Cardiac muscle cell (in vitro differentiated cells and primary cell): Measurements from ENCODE around the gene CMTM5. TPM values are rescaled to one million over a fixed set of nuclear protein-coding genes. Genes with fewer than 3 reads are reported as not detected.
"Not testable (repeated sequence)": the region's sequence is repeated elsewhere in the genome, so short reads cannot be mapped to it uniquely, and the experiment has no call there.

Source experiments
- DNase-seq, 2 donors: peaks; one replicate each; pipeline versions ENCODE4 v3.0.0 to v3.0.0-alpha.2; 2010 to 2017; ENCODE audit warnings: low read depth in 1 of 2, low spot score in 1 of 2
- H3K27ac ChIP-seq: fragments of 200-600 bp; sonication (generic); 2 replicates; pipeline ENCODE4 v1.5.1; 2016
- H3K27me3 ChIP-seq: fragments of 200-600 bp; sonication (generic); 2 replicates; pipeline ENCODE4 v1.6.0; 2016; ENCODE audit warnings: control low read depth
- H3K36me3 ChIP-seq: fragments of 200-600 bp; sonication (generic); 2 replicates; pipeline ENCODE4 v1.5.1; 2016; ENCODE audit warnings: control low read depth
- H3K4me1 ChIP-seq: fragments of 200-600 bp; sonication (generic); 2 replicates; pipeline ENCODE4 v1.8.1; 2017; ENCODE audit warnings: low read depth, mild to moderate bottlenecking, mixed run types
- H3K4me3 ChIP-seq: fragments of 200-600 bp; sonication (generic); 2 replicates; pipeline ENCODE4 v1.5.1; 2016; ENCODE audit warnings: mild to moderate bottlenecking
- H3K9me3 ChIP-seq: fragments of 200-600 bp; sonication (generic); 2 replicates; pipeline ENCODE4 v1.5.1; 2017; ENCODE audit warnings: low read depth, mild to moderate bottlenecking, control low read depth
- CTCF ChIP-seq: IDR thresholded peaks from 2 replicates; pipeline ENCODE4 v1.5.1; 2012; ENCODE audit warnings: low read depth, mild to moderate bottlenecking, low read length
- polyA plus RNA-seq: library from polyadenylated mRNA; unstranded; fragments of >200 nt; fragmentation: Nextera tagmentation; extraction: Ambion mirVana; gene quantifications from 2 replicates; pipeline ENCODE4 v1.2.1, GENCODE V29; 2016
- total RNA-seq: library from RNA; depleted of rRNA; stranded (reverse); fragments of >200 nt; gene quantifications from 2 replicates; pipeline ENCODE4 v1.2.3, GENCODE V29; 2016

CMTM5 gene
- total and polyA plus RNA-seq, 2 experiments from 2014 or later, result 0.21 to 31.4 TPM

- Histone ChIP-seq H3K4me3 (no peak overlapping the region), H3K9me3 (no peaks in the 10 kb centered on the region), H3K4me1 (no peaks in the 10 kb centered on the region), H3K36me3 (peaks cover 94% of the 10 kb centered on the region), H3K27me3 (no peaks in the 10 kb centered on the region), H3K27ac (peak overlapping the region; percentile 86)
- no peak for DNase-seq
- no peak for TF ChIP-seq CTCF
These were observed 8.4 kb downstream of the CMTM5 start for GRCh38 chr14:23385244-23385641.

- H3K4me3 ChIP-seq, result no peak overlapping the region
- no peaks in the 10 kb centered on the region for H3K27me3 ChIP-seq
- peak overlapping the region; percentile 86 for H3K27ac ChIP-seq
- peaks cover 96% of the 10 kb centered on the region for H3K36me3 ChIP-seq
- TF ChIP-seq CTCF, result no peak
- H3K9me3 ChIP-seq, result no peaks in the 10 kb centered on the region
- DNase-seq, result no peak
- H3K4me1 ChIP-seq, result no peaks in the 10 kb centered on the region
These were observed 8.9 kb downstream of the CMTM5 start for GRCh38 chr14:23385642-23386265.

- H3K9me3 ChIP-seq, result not testable (repeated sequence)
These were observed 9.4 kb downstream of the CMTM5 start for GRCh38 chr14:23386266-23386657.

GRCh38 chr14:23386999-23387398 is 10.2 kb downstream of the CMTM5 start:
- Histone ChIP-seq H3K4me3 (no peak overlapping the region), H3K27ac (peak overlapping the region; percentile 86), H3K27me3 (no peaks in the 10 kb centered on the region), H3K4me1 (no peaks in the 10 kb centered on the region), H3K36me3 (peaks cover 96% of the 10 kb centered on the region), H3K9me3 (no peaks in the 10 kb centered on the region)
- DNase-seq, result no peak
- no peak for TF ChIP-seq CTCF

More at GRCh38 chr14:23386266-23386657, 9.4 kb downstream of the CMTM5 start:
- not testable (repeated sequence) for H3K4me3 ChIP-seq, DNase-seq, H3K4me1 ChIP-seq, H3K27me3 ChIP-seq
- H3K36me3 ChIP-seq, result peaks cover 96% of the 10 kb centered on the region
- peak overlapping the region; percentile 86 for H3K27ac ChIP-seq

- Histone ChIP-seq H3K4me1 (no peaks in the 10 kb centered on the region), H3K4me3 (no peak overlapping the region), H3K36me3 (peaks cover 96% of the 10 kb centered on the region), H3K27me3 (no peaks in the 10 kb centered on the region), H3K9me3 (no peaks in the 10 kb centered on the region), H3K27ac (peak overlapping the region; percentile 86)
- DNase-seq, result no peak
- no peak for TF ChIP-seq CTCF
These were observed 11.4 kb downstream of the CMTM5 start for GRCh38 chr14:23387916-23388882.

GRCh38 chr14:23388996-23389395 is 12.2 kb downstream of the CMTM5 start:
- TF ChIP-seq CTCF, result no peak
- no peak for DNase-seq
- H3K4me3 ChIP-seq, result no peak overlapping the region
- H3K4me1 ChIP-seq, result no peaks in the 10 kb centered on the region
- H3K27me3 ChIP-seq, result no peaks in the 10 kb centered on the region
- H3K9me3 ChIP-seq, result no peaks in the 10 kb centered on the region
- peak overlapping the region; percentile 86 for H3K27ac ChIP-seq
- peaks cover 96% of the 10 kb centered on the region for H3K36me3 ChIP-seq
